ENCODE results near the gene TRPC3.

DNA sequence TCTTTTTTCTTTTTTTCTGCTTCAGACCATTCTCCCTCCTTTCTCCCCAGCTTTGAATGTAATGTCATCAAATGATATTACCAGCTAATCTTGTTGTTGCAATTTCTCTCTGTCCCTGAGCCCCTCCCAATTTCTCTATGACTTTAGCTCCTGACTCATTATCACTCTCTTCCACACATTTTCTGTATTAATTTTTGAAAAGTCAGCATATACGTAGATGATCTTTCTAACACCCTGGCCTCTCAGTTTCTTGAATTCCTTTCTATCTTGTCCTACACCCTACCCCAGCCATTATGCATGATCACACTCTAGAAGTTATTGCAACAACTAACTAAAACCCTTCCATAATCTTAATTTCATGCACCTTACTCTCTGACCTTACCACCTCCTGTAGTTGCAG lies 13.1 kb upstream of the TRPC3 start:
- TF ChIP-seq, protein P1, sequence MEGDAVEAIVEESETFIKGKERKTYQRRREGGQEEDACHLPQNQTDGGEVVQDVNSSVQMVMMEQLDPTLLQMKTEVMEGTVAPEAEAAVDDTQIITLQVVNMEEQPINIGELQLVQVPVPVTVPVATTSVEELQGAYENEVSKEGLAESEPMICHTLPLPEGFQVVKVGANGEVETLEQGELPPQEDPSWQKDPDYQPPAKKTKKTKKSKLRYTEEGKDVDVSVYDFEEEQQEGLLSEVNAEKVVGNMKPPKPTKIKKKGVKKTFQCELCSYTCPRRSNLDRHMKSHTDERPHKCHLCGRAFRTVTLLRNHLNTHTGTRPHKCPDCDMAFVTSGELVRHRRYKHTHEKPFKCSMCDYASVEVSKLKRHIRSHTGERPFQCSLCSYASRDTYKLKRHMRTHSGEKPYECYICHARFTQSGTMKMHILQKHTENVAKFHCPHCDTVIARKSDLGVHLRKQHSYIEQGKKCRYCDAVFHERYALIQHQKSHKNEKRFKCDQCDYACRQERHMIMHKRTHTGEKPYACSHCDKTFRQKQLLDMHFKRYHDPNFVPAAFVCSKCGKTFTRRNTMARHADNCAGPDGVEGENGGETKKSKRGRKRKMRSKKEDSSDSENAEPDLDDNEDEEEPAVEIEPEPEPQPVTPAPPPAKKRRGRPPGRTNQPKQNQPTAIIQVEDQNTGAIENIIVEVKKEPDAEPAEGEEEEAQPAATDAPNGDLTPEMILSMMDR (IDR thresholded peaks at IDR 0.05; ENCODE audit: insufficient read depth, low read depth, low read length), result no peak
- TF ChIP-seq EZH2 (IDR thresholded peaks at IDR 0.05; ENCODE audit: insufficient read depth, low read length), result no peak
